Hematopoietic multipotent progenitor cell (in vitro differentiated cells): ENCODE measurements around the gene LAX1. TPM values are rescaled to one million over a fixed set of nuclear protein-coding genes. Genes with fewer than 3 reads are reported as not detected.
A peak's percentile ranks its signal among the peaks of the same experiment; 100 is the strongest.

Experiments
- DNase-seq, 3 donors: peaks; one replicate each; pipeline ENCODE4 v3.0.0-alpha.2; 2011 to 2015; ENCODE audit warnings: low read depth in 2 of 3, low spot score in 2 of 3
- small RNA-seq: library from RNA; depleted of rRNA; stranded (forward); fragments of <200 nt; gene quantifications from one replicate; pipeline ENCODE3, GENCODE V24; 2012
- total RNA-seq: library from RNA; depleted of rRNA; stranded (reverse); fragments of >200 nt; gene quantifications from one replicate; pipeline ENCODE4 v1.2.3, GENCODE V29; 2012

The LAX1 gene
- total RNA-seq, 1 donor = 1.3 TPM

- no peak for DNase-seq
Measured at GRCh38 chr1:203807196-203807595, 42.2 kb downstream of the LAX1 start.

GRCh38 chr1:203813581-203814341 lies 48.8 kb downstream of the LAX1 start:
- no peak for DNase-seq

GRCh38 chr1:203818399-203818798 lies 53.4 kb downstream of the LAX1 start:
- DNase-seq = no peak

- no peak for DNase-seq
Measured at GRCh38 chr1:203823306-203823705, 58.3 kb downstream of the LAX1 start.

Small RNA genes lying within 50 kb of the gene (small RNA-seq; reads per million reads assigned to genes)
- gene SNORA77 (600 reads per million, percentile 99 among the genes with 10 or more reads in this experiment), gene ZC3H11A (1.0 reads per million, percentile 34 among the genes with 10 or more reads in this experiment)

Other genes with a start within 250 kb of the LAX1 start
- gene ATP2B4, start 138.4 kb upstream of the LAX1 start, total RNA-seq = 102 TPM
- gene ZBED6, start 30.4 kb downstream of the LAX1 start, total RNA-seq = 18.3 TPM
- gene ZC3H11A, start 30.4 kb downstream of the LAX1 start, total RNA-seq = 55.5 TPM
- 53.9 TPM for gene SNRPE, start 96.4 kb downstream of the LAX1 start, total RNA-seq